ENCODE measurements around the gene ARHGAP12.

Gene ARHGAP12

DNA sequence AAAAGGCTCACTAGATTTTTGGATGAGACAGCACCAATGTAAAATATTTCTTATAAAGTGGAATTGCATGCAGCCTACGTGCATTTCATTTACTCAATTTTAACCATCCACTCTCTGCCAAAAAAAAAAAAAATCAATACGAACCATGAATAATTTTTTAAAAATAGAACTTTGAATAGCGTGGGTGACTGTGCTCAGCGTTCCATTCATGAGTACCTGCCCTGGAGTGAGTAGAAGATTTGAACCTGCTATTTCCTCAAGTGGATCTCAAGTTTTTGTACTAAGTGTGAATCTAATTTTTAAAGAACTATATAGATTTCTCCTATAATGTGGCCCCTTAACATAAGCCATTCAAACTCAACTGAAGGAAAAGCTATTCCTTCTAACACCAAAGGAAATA, 105.3 kb downstream of the ARHGAP12 start:
- in situ Hi-C loops (cut with MboI; ENCODE audit: low sequenced_read_pairs, unreplicated experiment) = loop anchor here (25.0 kb wide), 1 partner anchor 1086 kb away; no protein-coding TSS in a partner anchor
- TF ChIP-seq, protein P1, sequence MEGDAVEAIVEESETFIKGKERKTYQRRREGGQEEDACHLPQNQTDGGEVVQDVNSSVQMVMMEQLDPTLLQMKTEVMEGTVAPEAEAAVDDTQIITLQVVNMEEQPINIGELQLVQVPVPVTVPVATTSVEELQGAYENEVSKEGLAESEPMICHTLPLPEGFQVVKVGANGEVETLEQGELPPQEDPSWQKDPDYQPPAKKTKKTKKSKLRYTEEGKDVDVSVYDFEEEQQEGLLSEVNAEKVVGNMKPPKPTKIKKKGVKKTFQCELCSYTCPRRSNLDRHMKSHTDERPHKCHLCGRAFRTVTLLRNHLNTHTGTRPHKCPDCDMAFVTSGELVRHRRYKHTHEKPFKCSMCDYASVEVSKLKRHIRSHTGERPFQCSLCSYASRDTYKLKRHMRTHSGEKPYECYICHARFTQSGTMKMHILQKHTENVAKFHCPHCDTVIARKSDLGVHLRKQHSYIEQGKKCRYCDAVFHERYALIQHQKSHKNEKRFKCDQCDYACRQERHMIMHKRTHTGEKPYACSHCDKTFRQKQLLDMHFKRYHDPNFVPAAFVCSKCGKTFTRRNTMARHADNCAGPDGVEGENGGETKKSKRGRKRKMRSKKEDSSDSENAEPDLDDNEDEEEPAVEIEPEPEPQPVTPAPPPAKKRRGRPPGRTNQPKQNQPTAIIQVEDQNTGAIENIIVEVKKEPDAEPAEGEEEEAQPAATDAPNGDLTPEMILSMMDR (IDR thresholded peaks at IDR 0.05; ENCODE audit: borderline replicate concordance, control extremely low read depth, extremely low read depth, insufficient read depth, missing control alignments) = no peak
- no peak for DNase-seq (ENCODE audit: low spot score)

DNA sequence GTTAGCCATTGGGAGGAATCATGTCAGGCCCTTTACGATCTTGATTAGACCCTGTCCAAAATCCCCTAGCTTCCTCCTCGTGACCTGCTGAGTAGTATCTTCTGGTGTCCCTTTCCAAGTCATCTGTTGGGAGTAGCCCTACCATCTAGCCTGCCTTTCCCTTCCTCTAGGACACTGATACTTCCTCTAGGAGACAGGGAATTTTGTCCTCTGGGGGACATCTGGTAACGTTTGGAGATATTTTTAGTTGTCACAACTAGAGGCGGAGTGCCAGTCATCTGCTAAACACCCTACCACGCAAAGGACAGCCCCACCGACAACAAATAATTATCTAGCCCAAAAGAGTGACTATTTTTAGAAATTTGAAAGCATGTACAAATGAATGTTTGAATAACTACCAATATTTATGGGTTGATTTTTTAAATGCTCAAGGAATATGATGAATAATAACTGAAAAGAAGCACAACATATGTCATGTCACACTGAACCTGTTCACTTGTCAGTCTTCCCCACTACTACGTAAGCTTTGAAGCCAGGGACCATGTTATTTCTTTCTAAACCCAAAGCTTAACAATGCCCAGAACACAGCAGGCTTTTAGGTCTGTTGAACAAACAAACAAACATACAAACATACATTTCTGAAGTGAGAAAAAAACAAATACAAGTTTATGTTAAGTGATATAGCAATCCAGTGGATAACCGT, 105.9 kb downstream of the ARHGAP12 start:
- TF ChIP-seq, protein P1 (IDR thresholded peaks at IDR 0.05; ENCODE audit: borderline replicate concordance, control extremely low read depth, extremely low read depth, insufficient read depth, missing control alignments) = no peak
- in situ Hi-C loops (cut with MboI; ENCODE audit: low sequenced_read_pairs, unreplicated experiment) = loop anchor here (25.0 kb wide), 1 partner anchor 1085 kb away; no protein-coding TSS in a partner anchor
- DNase-seq (ENCODE audit: low spot score) = no peak

DNA sequence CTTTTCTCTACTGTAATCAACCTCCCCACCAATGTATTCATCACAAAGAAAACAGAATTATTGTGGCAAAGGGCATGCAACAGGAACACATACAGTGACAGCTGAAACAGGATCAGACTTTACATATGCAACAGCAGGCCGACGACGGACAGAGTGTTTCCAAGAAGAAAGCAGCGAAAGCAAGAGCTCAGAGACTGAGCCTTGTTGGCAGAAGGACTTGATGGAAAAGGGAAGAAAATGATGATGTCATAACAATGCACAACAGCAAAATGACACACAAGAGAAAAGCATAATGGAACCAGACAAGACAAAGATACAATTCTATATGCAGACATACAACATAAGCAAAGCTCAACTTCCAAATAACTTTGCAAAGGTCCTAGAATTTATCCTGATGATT, 106.5 kb downstream of the ARHGAP12 start:
- TF ChIP-seq, protein P1 (IDR thresholded peaks at IDR 0.05; ENCODE audit: borderline replicate concordance, control extremely low read depth, extremely low read depth, insufficient read depth, missing control alignments) = no peak
- in situ Hi-C loops (cut with MboI; ENCODE audit: low sequenced_read_pairs, unreplicated experiment) = loop anchor here (25.0 kb wide), 1 partner anchor 1085 kb away; no protein-coding TSS in a partner anchor
- DNase-seq (ENCODE audit: low spot score) = no peak

DNA sequence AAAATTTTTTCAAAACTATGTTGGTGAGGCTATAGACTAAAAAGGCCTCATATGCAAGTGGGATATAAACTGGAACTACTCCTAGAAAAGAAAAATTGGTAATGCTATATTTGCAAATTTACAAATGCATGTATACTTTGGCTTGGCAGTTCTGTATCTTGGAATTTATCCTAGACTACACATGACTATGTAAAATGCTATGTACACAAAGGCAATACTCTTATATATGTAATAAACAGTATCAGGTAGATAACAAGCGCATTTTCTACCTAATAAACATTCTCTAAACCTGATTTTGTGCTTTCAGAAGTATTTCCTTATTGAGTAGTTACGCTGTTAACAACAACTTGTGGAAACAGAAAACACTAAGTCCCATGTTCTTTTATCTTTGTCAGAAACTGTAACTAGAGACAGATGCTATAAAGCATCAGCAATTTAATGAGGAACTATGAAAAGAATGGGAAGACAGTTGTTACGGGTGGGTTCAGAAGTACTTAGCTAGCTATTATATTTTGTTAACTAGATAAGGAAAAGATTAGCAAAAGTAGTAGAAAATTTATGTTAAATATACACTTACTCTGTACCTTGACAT, 107.8 kb downstream of the ARHGAP12 start:
- in situ Hi-C loops (cut with MboI; ENCODE audit: low sequenced_read_pairs, unreplicated experiment) = loop anchor here (25.0 kb wide), 1 partner anchor 1084 kb away; no protein-coding TSS in a partner anchor
- DNase-seq (ENCODE audit: low spot score) = no peak
- TF ChIP-seq, protein P1 (IDR thresholded peaks at IDR 0.05; ENCODE audit: borderline replicate concordance, control extremely low read depth, extremely low read depth, insufficient read depth, missing control alignments) = no peak

DNA sequence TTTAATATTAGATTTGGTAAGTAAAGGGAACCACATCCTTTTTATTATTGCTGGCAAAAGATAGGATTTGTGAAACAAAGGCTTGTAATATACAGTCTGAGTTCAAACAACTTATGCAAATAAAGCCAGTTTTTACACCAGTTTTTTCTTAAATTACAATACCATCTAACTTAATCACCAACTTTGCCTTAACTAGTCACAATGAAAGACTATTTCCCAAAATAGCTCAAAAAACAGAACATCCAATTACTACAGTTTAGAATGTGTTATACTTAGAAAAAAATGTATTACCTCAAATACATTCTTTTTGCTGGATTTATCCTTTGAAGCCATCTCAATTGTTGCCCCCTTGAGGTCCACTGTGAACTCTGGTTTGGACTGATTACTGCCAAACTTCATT, 108.5 kb downstream of the ARHGAP12 start:
- no peak for DNase-seq (ENCODE audit: low spot score)
- TF ChIP-seq, protein P1 (IDR thresholded peaks at IDR 0.05; ENCODE audit: borderline replicate concordance, control extremely low read depth, extremely low read depth, insufficient read depth, missing control alignments) = no peak
- in situ Hi-C loops (cut with MboI; ENCODE audit: low sequenced_read_pairs, unreplicated experiment) = loop anchor here (25.0 kb wide), 1 partner anchor 1083 kb away; no protein-coding TSS in a partner anchor

DNA sequence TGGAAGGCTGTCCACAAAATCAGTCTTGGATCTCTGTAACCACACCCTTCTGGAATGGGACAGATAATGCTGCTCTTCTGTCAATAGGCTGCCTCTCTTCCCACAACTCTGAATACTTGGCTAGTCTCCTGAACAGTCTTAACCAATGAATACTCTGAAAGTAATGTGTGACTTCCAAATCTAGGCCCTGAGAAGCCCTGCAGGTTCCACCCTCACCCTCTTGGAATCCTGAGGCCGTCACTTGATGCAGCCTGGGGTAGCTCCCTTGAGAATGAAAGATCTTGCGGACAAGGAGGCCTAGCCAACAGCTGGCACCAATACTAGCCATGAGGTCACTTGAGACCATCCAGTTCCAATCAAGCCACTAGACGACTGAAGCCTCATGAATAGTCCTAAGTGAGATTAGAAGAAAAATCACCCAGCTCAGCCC, 109.2 kb downstream of the ARHGAP12 start:
- in situ Hi-C loops (cut with MboI; ENCODE audit: low sequenced_read_pairs, unreplicated experiment) = loop anchor here (25.0 kb wide), 1 partner anchor 1082 kb away; no protein-coding TSS in a partner anchor
- no peak for DNase-seq (ENCODE audit: low spot score)
- TF ChIP-seq, protein P1 (IDR thresholded peaks at IDR 0.05; ENCODE audit: borderline replicate concordance, control extremely low read depth, extremely low read depth, insufficient read depth, missing control alignments) = no peak

Measured in GM13976 (cell line).